Endodermal cell (in vitro differentiated cells): ENCODE measurements around the gene ZNF500. TPM values are rescaled to one million over a fixed set of nuclear protein-coding genes. Genes with fewer than 3 reads are reported as not detected.

Source experiments
- DNase-seq: peaks from one replicate; pipeline ENCODE4 v3.0.0-alpha.2; 2017
- H3K27ac ChIP-seq: 2 replicates; pipeline ENCODE4 v1.5.1; 2013; ENCODE audit warnings: mild to moderate bottlenecking, low read depth, low read length, moderate library complexity
- H3K27me3 ChIP-seq: 2 replicates; pipeline ENCODE4 v1.6.1; 2013; ENCODE audit warnings: mild to moderate bottlenecking, low read length, moderate library complexity; ENCODE audit not compliant: insufficient read depth, control insufficient read depth, poor library complexity, severe bottlenecking
- H3K36me3 ChIP-seq: 2 replicates; pipeline ENCODE4 v1.7.0; 2013; ENCODE audit warnings: mild to moderate bottlenecking, low read length, moderate library complexity; ENCODE audit not compliant: control insufficient read depth, insufficient read depth
- H3K4me1 ChIP-seq: one replicate; pipeline ENCODE4 v1.7.0; 2013; ENCODE audit warnings: low read length; ENCODE audit not compliant: control insufficient read depth, insufficient read depth
- H3K4me3 ChIP-seq: 2 replicates; pipeline ENCODE4 v1.5.1; 2013; ENCODE audit warnings: mild to moderate bottlenecking, low read length, moderate library complexity
- H3K9ac ChIP-seq: 2 replicates; pipeline ENCODE4 v1.6.1; 2013; ENCODE audit warnings: mild to moderate bottlenecking, low read length, moderate library complexity; ENCODE audit not compliant: poor library complexity, severe bottlenecking; ENCODE audit errors: extremely low read depth
- H3K9me3 ChIP-seq: 2 replicates; pipeline ENCODE4 v1.6.1; 2013; ENCODE audit warnings: mild to moderate bottlenecking, low read length, moderate library complexity; ENCODE audit not compliant: control insufficient read depth
- H3K27ac Mint-ChIP-seq: 2 replicates; pipeline ENCODE4 v1.8.0; 2020; ENCODE audit warnings: mixed read lengths
- H3K27me3 Mint-ChIP-seq: 2 replicates; pipeline ENCODE4 v1.8.0; 2021; ENCODE audit warnings: mild to moderate bottlenecking, mixed read lengths; ENCODE audit not compliant: insufficient read depth
- H3K36me3 Mint-ChIP-seq: 2 replicates; pipeline ENCODE4 v1.8.0; 2020; ENCODE audit warnings: low read depth, mixed read lengths
- H3K4me1 Mint-ChIP-seq: 2 replicates; pipeline ENCODE4 v1.8.0; 2020; ENCODE audit warnings: mixed read lengths
- H3K4me3 Mint-ChIP-seq: 2 replicates; pipeline ENCODE4 v1.8.0; 2020; ENCODE audit warnings: mild to moderate bottlenecking, moderate library complexity, mixed read lengths
- H3K9me3 Mint-ChIP-seq: 2 replicates; pipeline ENCODE4 v1.8.0; 2020; ENCODE audit warnings: mild to moderate bottlenecking, mixed read lengths
- whole genome bisulfite sequencing, 2 experiments: methylation state at CpG; one replicate each; pipeline versions ENCODE4 v1.1.5 to v1.1.7; 2013; ENCODE audit warnings: missing lambda C conversion rate in 2 of 2, mixed read lengths in 1 of 2; ENCODE audit not compliant: insufficient coverage in 1 of 2, insufficient read length in 1 of 2; 5-methylcytosine and 5-hydroxymethylcytosine counted together
- total RNA-seq, 2 donors: library from RNA; stranded (reverse); fragmentation: NEBNext Ultra II Directional in 1 of 2; extraction: Animal tissue kit (Norgen Biotek cat#: 25700) in 1 of 2; gene quantifications; 2 replicates in 1 of 2; 3 replicates in 1 of 2; pipeline ENCODE4 v1.2.1, GENCODE V29; 2021
- TF ChIP-seq, protein P1 (sequence below): fragments of 200-600 bp; sonication (generic); conservative IDR thresholded peaks from 2 replicates; pipeline ENCODE4 v1.5.0; 2021; ENCODE audit warnings: antibody characterized with exemption, mild to moderate bottlenecking

ZNF500 gene
- total RNA-seq, 2 donors from 2014 or later, result 17.2 to 21.6 TPM

DNA sequence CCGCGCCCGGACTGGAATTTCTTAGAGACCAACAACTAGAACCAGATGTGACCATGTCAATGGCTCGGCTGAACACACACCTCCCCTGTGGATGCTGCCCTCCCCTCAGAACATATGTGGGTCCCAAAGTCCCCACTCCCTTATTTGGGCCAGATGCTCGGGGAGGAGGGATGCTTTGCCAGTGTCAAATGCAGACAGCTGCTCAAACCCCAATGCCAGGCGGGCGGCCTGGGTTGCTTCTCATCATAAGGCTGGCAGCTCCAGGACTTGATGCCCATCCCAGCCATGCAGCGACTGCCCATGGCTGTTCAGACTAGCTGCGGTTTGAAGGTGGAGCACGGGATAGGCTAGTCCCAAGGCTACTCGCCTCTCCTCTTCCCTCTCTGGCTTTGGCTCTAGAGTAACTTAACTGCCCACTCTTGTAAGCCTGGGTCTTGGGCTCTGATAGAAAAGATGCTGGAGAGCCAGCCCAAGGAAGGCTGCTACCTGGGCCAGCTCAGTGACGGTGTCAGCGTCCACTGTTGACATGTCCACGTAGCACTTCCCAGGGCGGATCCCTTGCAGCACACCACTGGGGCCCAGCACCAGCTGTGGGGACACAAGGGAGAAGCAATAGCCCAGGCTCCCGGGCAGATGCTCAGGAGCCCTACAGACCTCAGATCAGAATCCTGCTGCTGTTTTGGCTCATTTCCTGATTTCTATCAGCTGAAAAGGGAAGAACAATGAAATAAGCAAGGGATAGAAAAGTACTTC, 46.5 kb upstream of the ZNF500 start:
- H3K27ac Mint-ChIP-seq, result no peak overlapping the region
- H3K27ac ChIP-seq, result no peak overlapping the region
- no peaks in the 10 kb centered on the region for H3K9me3 ChIP-seq
- TF ChIP-seq, protein P1, sequence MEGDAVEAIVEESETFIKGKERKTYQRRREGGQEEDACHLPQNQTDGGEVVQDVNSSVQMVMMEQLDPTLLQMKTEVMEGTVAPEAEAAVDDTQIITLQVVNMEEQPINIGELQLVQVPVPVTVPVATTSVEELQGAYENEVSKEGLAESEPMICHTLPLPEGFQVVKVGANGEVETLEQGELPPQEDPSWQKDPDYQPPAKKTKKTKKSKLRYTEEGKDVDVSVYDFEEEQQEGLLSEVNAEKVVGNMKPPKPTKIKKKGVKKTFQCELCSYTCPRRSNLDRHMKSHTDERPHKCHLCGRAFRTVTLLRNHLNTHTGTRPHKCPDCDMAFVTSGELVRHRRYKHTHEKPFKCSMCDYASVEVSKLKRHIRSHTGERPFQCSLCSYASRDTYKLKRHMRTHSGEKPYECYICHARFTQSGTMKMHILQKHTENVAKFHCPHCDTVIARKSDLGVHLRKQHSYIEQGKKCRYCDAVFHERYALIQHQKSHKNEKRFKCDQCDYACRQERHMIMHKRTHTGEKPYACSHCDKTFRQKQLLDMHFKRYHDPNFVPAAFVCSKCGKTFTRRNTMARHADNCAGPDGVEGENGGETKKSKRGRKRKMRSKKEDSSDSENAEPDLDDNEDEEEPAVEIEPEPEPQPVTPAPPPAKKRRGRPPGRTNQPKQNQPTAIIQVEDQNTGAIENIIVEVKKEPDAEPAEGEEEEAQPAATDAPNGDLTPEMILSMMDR, result no peak
- no peak for DNase-seq
- H3K27me3 ChIP-seq, result no peaks in the 10 kb centered on the region
- no peaks in the 10 kb centered on the region for H3K4me1 ChIP-seq
- H3K9ac ChIP-seq, result no peak overlapping the region
- peaks cover 63% of the 10 kb centered on the region for H3K36me3 Mint-ChIP-seq
- no peaks in the 10 kb centered on the region for H3K27me3 Mint-ChIP-seq
- no peak overlapping the region for H3K4me3 ChIP-seq
- no peaks in the 10 kb centered on the region for H3K4me1 Mint-ChIP-seq
- no peak overlapping the region for H3K4me3 Mint-ChIP-seq
- WGBS, 2 experiments, result 96 to 100% methylated on average over 13 to 16 of the region's 16 CpGs
- H3K9me3 Mint-ChIP-seq, result no peaks in the 10 kb centered on the region
- H3K36me3 ChIP-seq, result peaks cover 70% of the 10 kb centered on the region

DNA sequence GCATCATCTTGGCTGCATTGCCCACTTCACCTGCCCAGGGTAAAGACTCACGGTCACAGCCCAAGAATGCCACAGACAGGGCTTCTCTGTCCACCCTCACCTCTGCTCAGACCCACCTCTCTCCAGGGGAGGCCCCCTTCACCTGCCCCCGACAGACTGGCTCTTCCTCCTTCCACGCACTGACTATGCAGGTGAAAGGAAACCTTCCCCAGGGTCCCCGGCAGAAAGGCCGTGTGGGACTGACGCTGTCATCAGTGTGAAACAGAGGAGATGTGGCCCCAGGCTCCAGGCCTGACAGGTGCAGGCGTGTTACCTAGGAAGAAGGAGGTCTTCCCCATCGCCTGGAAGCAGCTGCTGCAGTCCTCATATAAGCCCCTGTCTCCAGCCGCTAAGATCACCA, 44.8 kb upstream of the ZNF500 start:
- H3K4me1 ChIP-seq, result no peaks in the 10 kb centered on the region
- Mint-ChIP-seq H3K4me3 (no peak overlapping the region), H3K9me3 (no peaks in the 10 kb centered on the region), H3K36me3 (peaks cover 61% of the 10 kb centered on the region), H3K27ac (no peak overlapping the region), H3K4me1 (no peaks in the 10 kb centered on the region), H3K27me3 (no peaks in the 10 kb centered on the region)
- no peaks in the 10 kb centered on the region for H3K9me3 ChIP-seq
- 93 to 96% methylated on average over 4 to 9 of the region's 9 CpGs for WGBS, 2 experiments
- no peak for DNase-seq
- H3K9ac ChIP-seq, result no peak overlapping the region
- no peaks in the 10 kb centered on the region for H3K27me3 ChIP-seq
- TF ChIP-seq, protein P1, result no peak
- H3K27ac ChIP-seq, result no peak overlapping the region
- H3K36me3 ChIP-seq, result peaks cover 74% of the 10 kb centered on the region
- H3K4me3 ChIP-seq, result no peak overlapping the region

DNA sequence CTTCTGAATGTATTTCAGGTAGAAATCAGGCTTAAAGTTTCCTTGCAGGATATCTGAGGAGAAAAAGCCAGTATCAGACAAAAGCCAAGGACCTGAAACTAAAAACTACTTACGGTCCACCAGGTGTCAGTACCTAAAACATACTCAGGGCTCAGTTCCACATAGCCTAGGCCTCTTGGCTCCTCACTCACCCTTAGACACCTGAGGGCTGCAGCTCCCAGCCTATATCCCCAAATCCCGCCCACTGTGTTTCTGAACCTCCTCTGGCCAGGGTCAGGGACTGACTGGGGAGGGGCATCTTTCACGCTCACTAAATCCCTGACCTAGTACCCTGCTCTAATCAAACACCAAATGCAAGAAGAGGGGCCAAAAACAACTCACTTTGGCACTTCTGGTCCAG, 44.3 kb upstream of the ZNF500 start:
- Histone ChIP-seq H3K9ac (no peak overlapping the region), H3K9me3 (no peaks in the 10 kb centered on the region), H3K27ac (no peak overlapping the region), H3K27me3 (no peaks in the 10 kb centered on the region), H3K36me3 (peaks cover 74% of the 10 kb centered on the region), H3K4me1 (no peaks in the 10 kb centered on the region), H3K4me3 (no peak overlapping the region)
- no peak for DNase-seq
- WGBS, 2 experiments, result 92% methylated on average over 2 to 3 of the region's 3 CpGs
- Mint-ChIP-seq H3K27ac (no peak overlapping the region), H3K27me3 (no peaks in the 10 kb centered on the region), H3K4me3 (no peak overlapping the region), H3K4me1 (no peaks in the 10 kb centered on the region), H3K9me3 (no peaks in the 10 kb centered on the region), H3K36me3 (peaks cover 60% of the 10 kb centered on the region)
- TF ChIP-seq, protein P1, result no peak
